Measurements from ENCODE around the gene NRG2.

The NRG2 gene

DNA sequence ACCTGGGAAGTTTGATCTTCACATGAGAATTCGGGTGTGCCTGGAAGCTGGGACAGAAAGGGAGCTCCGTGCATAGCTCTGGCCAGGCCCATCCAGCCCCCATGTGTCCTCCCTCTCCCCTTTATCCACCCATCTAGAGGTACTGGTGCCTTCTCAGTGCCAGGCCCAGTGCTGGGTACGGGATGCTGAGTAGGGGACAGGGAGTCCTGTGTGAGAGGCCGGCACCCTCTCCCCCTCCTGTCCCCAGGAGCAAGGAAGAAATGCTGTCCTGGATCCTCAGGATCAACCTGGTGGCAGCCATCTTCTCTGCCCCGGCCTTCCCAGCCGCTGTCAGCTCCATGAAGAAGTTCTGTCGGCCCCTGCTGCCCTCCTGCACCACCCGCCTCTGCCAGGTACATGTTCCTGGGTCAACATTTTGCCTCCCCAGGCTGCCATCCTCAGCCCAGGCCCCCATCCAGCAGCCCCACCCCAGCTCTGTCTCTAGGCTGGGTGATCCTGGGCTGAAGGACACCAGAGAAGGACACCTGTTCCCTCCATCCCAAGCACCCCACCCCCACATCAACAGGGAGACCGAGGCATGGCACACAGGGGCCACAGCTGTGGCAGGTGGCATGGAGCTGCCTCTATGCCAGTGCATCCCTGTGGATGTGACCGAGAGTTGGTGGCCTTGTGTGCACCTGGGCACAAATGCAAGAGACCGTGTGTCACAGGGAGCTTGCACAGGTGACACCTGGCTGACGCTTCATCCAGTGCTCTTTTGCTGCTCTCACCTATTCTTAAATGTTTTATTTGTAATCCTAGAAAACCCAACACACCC, 204.5 kb downstream of the NRG2 start:
- no peak overlapping the region for H3K4me3 ChIP-seq (ENCODE audit: low read depth, low read length)
- TF ChIP-seq POLR2A (IDR thresholded peaks at IDR 0.05; ENCODE audit: extremely low read depth, insufficient read length) (no peak), MYC (IDR thresholded peaks at IDR 0.05; ENCODE audit: low read depth, low read length) (no peak)
- TF ChIP-seq, protein P1, sequence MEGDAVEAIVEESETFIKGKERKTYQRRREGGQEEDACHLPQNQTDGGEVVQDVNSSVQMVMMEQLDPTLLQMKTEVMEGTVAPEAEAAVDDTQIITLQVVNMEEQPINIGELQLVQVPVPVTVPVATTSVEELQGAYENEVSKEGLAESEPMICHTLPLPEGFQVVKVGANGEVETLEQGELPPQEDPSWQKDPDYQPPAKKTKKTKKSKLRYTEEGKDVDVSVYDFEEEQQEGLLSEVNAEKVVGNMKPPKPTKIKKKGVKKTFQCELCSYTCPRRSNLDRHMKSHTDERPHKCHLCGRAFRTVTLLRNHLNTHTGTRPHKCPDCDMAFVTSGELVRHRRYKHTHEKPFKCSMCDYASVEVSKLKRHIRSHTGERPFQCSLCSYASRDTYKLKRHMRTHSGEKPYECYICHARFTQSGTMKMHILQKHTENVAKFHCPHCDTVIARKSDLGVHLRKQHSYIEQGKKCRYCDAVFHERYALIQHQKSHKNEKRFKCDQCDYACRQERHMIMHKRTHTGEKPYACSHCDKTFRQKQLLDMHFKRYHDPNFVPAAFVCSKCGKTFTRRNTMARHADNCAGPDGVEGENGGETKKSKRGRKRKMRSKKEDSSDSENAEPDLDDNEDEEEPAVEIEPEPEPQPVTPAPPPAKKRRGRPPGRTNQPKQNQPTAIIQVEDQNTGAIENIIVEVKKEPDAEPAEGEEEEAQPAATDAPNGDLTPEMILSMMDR (IDR thresholded peaks at IDR 0.05; ENCODE audit: low read depth, low read length), result no peak
- TF ChIP-seq, protein P2, sequence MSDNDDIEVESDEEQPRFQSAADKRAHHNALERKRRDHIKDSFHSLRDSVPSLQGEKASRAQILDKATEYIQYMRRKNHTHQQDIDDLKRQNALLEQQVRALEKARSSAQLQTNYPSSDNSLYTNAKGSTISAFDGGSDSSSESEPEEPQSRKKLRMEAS (IDR thresholded peaks at IDR 0.05; ENCODE audit: low read depth, low read length), result no peak
- DNase-seq (ENCODE audit: low read depth), result no peak

DNA sequence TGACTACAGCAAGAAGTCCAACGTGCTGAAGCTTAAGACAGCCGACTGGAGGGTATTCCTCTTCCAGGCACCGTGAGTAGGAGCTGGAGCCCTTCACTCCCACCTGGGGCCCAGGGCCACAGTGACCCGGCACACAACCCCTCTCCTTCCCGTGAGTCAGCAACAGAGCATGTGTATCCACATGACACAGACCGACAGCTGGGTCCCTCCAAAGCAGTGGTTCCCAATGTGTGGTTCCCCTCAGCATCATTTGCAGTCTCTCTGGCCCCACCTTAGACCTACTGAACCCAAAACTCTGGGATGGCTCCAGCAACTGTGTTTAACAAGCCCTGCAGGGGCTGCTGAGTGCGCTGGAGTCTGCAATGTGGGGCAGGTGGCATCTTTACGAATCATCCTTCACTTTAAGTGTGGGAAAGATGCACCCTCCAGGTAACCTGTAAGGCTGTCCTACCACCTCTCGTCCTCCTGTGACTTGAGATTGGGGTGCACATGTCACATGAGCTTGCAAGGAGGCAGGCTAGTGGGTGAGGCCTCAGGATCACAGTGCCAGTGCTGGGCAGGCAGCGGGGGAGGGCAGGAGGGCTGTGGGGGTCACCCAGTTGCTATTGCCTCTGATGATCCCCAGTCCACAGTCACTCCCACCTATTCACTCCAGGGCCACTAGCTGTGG, 205.3 kb downstream of the NRG2 start:
- no peak for TF ChIP-seq MYC (IDR thresholded peaks at IDR 0.05; ENCODE audit: low read depth, low read length)
- TF ChIP-seq, protein P2 (IDR thresholded peaks at IDR 0.05; ENCODE audit: low read depth, low read length), result no peak
- no peak for TF ChIP-seq POLR2A (IDR thresholded peaks at IDR 0.05; ENCODE audit: extremely low read depth, insufficient read length)
- TF ChIP-seq, protein P1 (IDR thresholded peaks at IDR 0.05; ENCODE audit: low read depth, low read length), result no peak
- no peak overlapping the region for H3K4me3 ChIP-seq (ENCODE audit: low read depth, low read length)
- no peak for DNase-seq (ENCODE audit: low read depth)

DNA sequence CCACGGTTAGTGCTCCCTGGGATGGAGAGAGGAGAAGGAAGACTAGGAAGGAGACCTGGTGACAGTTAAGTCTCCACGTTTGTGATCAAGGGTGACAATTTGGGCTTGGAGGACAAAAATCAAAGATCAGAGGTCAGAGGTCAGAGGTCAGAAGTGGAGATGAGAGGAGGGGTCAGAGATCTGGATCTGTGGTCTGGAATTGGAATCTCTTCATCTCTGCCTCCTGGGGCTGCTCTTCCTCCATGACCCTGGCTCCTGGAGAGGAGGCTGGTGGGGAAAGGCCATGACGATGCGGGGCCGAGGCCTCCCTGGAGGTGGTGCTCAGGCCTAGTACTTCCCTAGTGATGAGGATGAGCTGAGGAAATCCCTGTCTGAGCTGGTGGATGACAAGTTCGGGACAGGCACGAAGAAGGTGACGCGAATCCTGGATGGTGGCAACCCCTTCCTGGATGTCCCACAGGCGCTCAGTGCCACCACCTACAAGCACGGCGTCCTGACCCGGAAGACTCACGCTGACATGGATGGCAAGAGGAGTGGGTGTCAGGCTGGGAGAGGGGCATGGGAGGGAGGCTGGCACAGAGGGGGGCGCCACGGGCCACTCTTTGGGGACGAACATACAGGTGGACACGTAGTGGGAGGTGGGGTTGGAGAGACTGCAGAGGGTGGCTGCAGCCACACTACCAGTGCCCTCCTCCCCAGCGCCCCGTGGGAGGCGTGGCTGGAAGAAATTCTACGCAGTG, 206.5 kb downstream of the NRG2 start:
- TF ChIP-seq, protein P2 (IDR thresholded peaks at IDR 0.05; ENCODE audit: low read depth, low read length), result no peak
- TF ChIP-seq, protein P1 (IDR thresholded peaks at IDR 0.05; ENCODE audit: low read depth, low read length), result no peak
- TF ChIP-seq POLR2A (IDR thresholded peaks at IDR 0.05; ENCODE audit: extremely low read depth, insufficient read length), result no peak
- TF ChIP-seq MYC (IDR thresholded peaks at IDR 0.05; ENCODE audit: low read depth, low read length), result no peak
- DNase-seq (ENCODE audit: low read depth), result no peak
- no peak overlapping the region for H3K4me3 ChIP-seq (ENCODE audit: low read depth, low read length)

DNA sequence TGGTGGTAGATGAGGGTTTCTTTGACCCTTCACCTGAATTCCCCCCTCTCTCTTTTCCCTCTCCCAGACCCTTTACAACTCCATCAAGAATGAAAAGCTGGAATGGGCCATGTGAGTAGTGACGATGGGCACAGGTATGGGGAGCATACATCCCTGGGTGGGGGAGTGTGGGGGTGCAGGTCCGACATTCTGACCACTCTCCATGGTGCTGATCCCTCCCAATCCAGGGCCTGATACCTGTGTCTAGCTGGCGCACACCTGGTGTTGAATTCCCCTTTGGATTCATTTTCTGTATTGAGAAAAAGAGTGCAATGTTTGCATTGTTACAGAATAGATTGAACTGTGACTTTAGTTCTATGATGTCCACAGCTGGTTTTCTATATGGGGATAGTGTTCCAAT, 207.4 kb downstream of the NRG2 start:
- no peak for DNase-seq (ENCODE audit: low read depth)
- TF ChIP-seq POLR2A (IDR thresholded peaks at IDR 0.05; ENCODE audit: extremely low read depth, insufficient read length) (no peak), MYC (IDR thresholded peaks at IDR 0.05; ENCODE audit: low read depth, low read length) (no peak)
- TF ChIP-seq, protein P2 (IDR thresholded peaks at IDR 0.05; ENCODE audit: low read depth, low read length), result no peak
- TF ChIP-seq, protein P1 (IDR thresholded peaks at IDR 0.05; ENCODE audit: low read depth, low read length), result no peak
- no peak overlapping the region for H3K4me3 ChIP-seq (ENCODE audit: low read depth, low read length)

DNA sequence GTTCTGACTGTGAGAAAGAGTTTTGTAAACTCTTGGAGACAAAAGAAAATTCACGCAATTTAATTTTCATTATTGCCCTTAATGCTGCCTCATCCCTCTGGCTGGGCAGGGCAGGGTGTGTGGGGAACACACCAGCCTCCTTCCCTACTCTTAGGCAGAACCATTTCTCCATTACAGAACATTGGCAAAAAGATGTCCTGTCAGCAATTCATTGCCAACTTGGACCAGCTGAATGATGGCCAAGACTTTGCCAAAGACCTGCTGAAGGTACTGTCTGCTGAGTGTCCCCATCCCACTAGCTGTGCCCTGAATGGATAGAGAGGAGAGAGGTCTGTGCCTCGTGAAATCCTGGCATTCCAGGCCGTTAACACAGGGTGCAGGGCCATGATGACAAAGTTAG, 209.6 kb downstream of the NRG2 start:
- no peak overlapping the region for H3K4me3 ChIP-seq (ENCODE audit: low read depth, low read length)
- TF ChIP-seq, protein P1 (IDR thresholded peaks at IDR 0.05; ENCODE audit: low read depth, low read length), result no peak
- TF ChIP-seq MYC (IDR thresholded peaks at IDR 0.05; ENCODE audit: low read depth, low read length) (no peak), POLR2A (IDR thresholded peaks at IDR 0.05; ENCODE audit: extremely low read depth, insufficient read length) (no peak)
- TF ChIP-seq, protein P2 (IDR thresholded peaks at IDR 0.05; ENCODE audit: low read depth, low read length), result no peak
- no peak for DNase-seq (ENCODE audit: low read depth)

All from NB4 (cell line).